IMR-90 (cell line): ENCODE data around the gene RIPK1. TPM values are rescaled to one million over a fixed set of nuclear protein-coding genes. Genes with fewer than 3 reads are reported as not detected.

Experiments
- ATAC-seq: fragments of 200-7000 bp; cut with Tn5 transposase; 2 replicates; pipeline ENCODE4 v1.9.1; 2020; ENCODE audit warnings: low read depth, mild to moderate bottlenecking, moderate library complexity
- BruUV-seq: library from RNA; stranded (reverse); fragments of 400-500 nt; replicated peaks from 2 replicates; lab custom pipeline; 2021; lab: Mats Ljungman, UMichigan
- CTCF ChIA-PET: fragments of 300-600 bp; formaldehyde crosslinking; extraction: SDS; loops from one replicate; lab custom pipeline; 2021; ENCODE audit warnings: antibody characterized with exemption; lab: Yijun Ruan, JAX
- POLR2A ChIA-PET: fragments of 300-600 bp; sonication (Branson Sonifier 250); formaldehyde crosslinking; loops from one replicate; lab custom pipeline; 2022; ENCODE audit warnings: antibody characterized with exemption; ENCODE audit not compliant: unreplicated experiment; lab: Charles Lee
- DNase-seq: peaks from one replicate; pipeline ENCODE4 v3.0.0; 2013
- H2AFZ ChIP-seq: replicated peaks from 2 replicates; pipeline ENCODE3; 2013; ENCODE audit warnings: low read length, mild to moderate bottlenecking; ENCODE audit not compliant: poor library complexity
- H2AK5ac ChIP-seq: 2 replicates; pipeline ENCODE4 v1.6.1; 2013; ENCODE audit warnings: low read depth, low read length, inconsistent platforms
- H2AK9ac ChIP-seq: replicated peaks from 2 replicates; pipeline ENCODE3; 2013; ENCODE audit warnings: mild to moderate bottlenecking, low read depth, low read length, moderate library complexity; ENCODE audit not compliant: poor library complexity
- H2BK120ac ChIP-seq: 2 replicates; pipeline ENCODE4 v1.6.1; 2013; ENCODE audit warnings: low read depth, low read length, inconsistent platforms
- H2BK15ac ChIP-seq: 3 replicates; pipeline ENCODE4 v1.6.1; 2013; ENCODE audit warnings: low read depth, low read length, inconsistent platforms
- H2BK20ac ChIP-seq: 2 replicates; pipeline ENCODE4 v1.6.1; 2013; ENCODE audit warnings: low read depth, mild to moderate bottlenecking, inconsistent platforms, low read length, moderate library complexity
- H2BK5ac ChIP-seq: 2 replicates; pipeline ENCODE4 v1.6.1; 2013; ENCODE audit warnings: mild to moderate bottlenecking, low read depth, low read length, inconsistent platforms; ENCODE audit not compliant: poor library complexity, severe bottlenecking
- H3K14ac ChIP-seq: replicated peaks from 2 replicates; pipeline ENCODE4 v1.6.1; 2013; ENCODE audit warnings: low read depth, low read length, inconsistent platforms
- H3K18ac ChIP-seq: 2 replicates; pipeline ENCODE4 v1.6.1; 2013; ENCODE audit warnings: low read depth, low read length, control low read depth
- H3K23ac ChIP-seq: 2 replicates; pipeline ENCODE4 v1.6.1; 2013; ENCODE audit warnings: low read depth, low read length, inconsistent platforms
- H3K27ac ChIP-seq: 2 replicates; pipeline ENCODE4 v1.5.1; 2013; ENCODE audit warnings: mild to moderate bottlenecking, control low read depth, low read length; ENCODE audit not compliant: insufficient read depth
- H3K27me3 ChIP-seq: 2 replicates; pipeline ENCODE4 v1.6.1; 2013; ENCODE audit warnings: low read length; ENCODE audit not compliant: control insufficient read depth, insufficient read depth
- H3K36me3 ChIP-seq: 2 replicates; pipeline ENCODE4 v1.6.1; 2013; ENCODE audit warnings: low read length, mixed read lengths; ENCODE audit not compliant: control insufficient read depth, insufficient read depth
- H3K4ac ChIP-seq: 2 replicates; pipeline ENCODE4 v1.6.1; 2013; ENCODE audit warnings: low read depth, low read length, inconsistent platforms
- H3K4me1 ChIP-seq: 2 replicates; pipeline ENCODE4 v1.6.1; 2013; ENCODE audit warnings: low read length, mixed read lengths; ENCODE audit not compliant: control insufficient read depth, insufficient read depth
- H3K4me2 ChIP-seq: 2 replicates; pipeline ENCODE4 v1.6.1; 2013; ENCODE audit warnings: low read depth, mild to moderate bottlenecking, control low read depth, low read length, moderate library complexity
- H3K4me3 ChIP-seq: 2 replicates; pipeline ENCODE4 v1.5.1; 2013; ENCODE audit warnings: low read depth, mild to moderate bottlenecking, control low read depth, low read length, moderate library complexity; ENCODE audit not compliant: insufficient read depth
- H3K56ac ChIP-seq: 2 replicates; pipeline ENCODE4 v1.6.1; 2013; ENCODE audit warnings: low read length, inconsistent platforms; ENCODE audit not compliant: insufficient read depth; ENCODE audit errors: extremely low read depth
- H3K79me1 ChIP-seq, 2 experiments: 2 replicates each; pipeline ENCODE4 v1.6.1; 2013; ENCODE audit warnings: low read length in 2 of 2, inconsistent platforms in 1 of 2, low read depth in 1 of 2
- H3K9ac ChIP-seq: 2 replicates; pipeline ENCODE4 v1.6.1; 2013; ENCODE audit warnings: low read depth, low read length, control low read depth
- H3K9me1 ChIP-seq: 2 replicates; pipeline ENCODE4 v1.6.1; 2013; ENCODE audit warnings: low read length, inconsistent platforms; ENCODE audit not compliant: insufficient read depth
- H3K9me3 ChIP-seq: 2 replicates; pipeline ENCODE4 v1.6.1; 2013; ENCODE audit warnings: low read length; ENCODE audit not compliant: control insufficient read depth, insufficient read depth
- H4K20me1 ChIP-seq: 2 replicates; pipeline ENCODE4 v1.6.1; 2013; ENCODE audit warnings: low read length, inconsistent platforms; ENCODE audit not compliant: insufficient read depth
- H4K5ac ChIP-seq: 2 replicates; pipeline ENCODE4 v1.6.1; 2013; ENCODE audit warnings: mild to moderate bottlenecking, low read depth, low read length, control low read depth
- H4K8ac ChIP-seq, 2 experiments: 2 replicates each; pipeline ENCODE4 v1.6.1; 2013; ENCODE audit warnings: low read depth in 2 of 2, low read length in 2 of 2, control low read depth in 1 of 2, inconsistent platforms in 1 of 2
- H4K91ac ChIP-seq: 2 replicates; pipeline ENCODE4 v1.6.1; 2013; ENCODE audit warnings: low read depth, low read length, inconsistent platforms; ENCODE audit not compliant: insufficient read depth
- CEBPB ChIP-seq: IDR thresholded peaks from 2 replicates; pipeline ENCODE4 v1.6.1; 2012; ENCODE audit warnings: low read depth, low read length, improper control_type of control experiment
- CHD1 ChIP-seq: IDR thresholded peaks from 2 replicates; pipeline ENCODE4 v1.6.1; 2012; ENCODE audit warnings: low read depth, low read length, improper control_type of control experiment
- CTCF ChIP-seq: conservative IDR thresholded peaks from 2 replicates; pipeline ENCODE4 v1.5.1; 2012; ENCODE audit warnings: mild to moderate bottlenecking, low read depth, low read length, improper control_type of control experiment
- ELK1 ChIP-seq: fragments of 150-350 bp; IDR thresholded peaks from 2 replicates; pipeline ENCODE4 v1.6.1; 2016; ENCODE audit warnings: low read depth, mild to moderate bottlenecking, low read length, moderate library complexity, borderline replicate concordance
- FOS ChIP-seq: fragments of 150-350 bp; IDR thresholded peaks from 2 replicates; pipeline ENCODE4 v1.6.1; 2016; ENCODE audit warnings: low read depth, low read length
- MAFK ChIP-seq: IDR thresholded peaks from 2 replicates; pipeline ENCODE4 v1.6.1; 2012; ENCODE audit warnings: low read depth, low read length, improper control_type of control experiment
- MAZ ChIP-seq: IDR thresholded peaks from 2 replicates; pipeline ENCODE4 v1.6.1; 2012; ENCODE audit warnings: low read depth, mild to moderate bottlenecking, low read length, improper control_type of control experiment, moderate library complexity, borderline replicate concordance
- NFE2L2 ChIP-seq: fragments of 150-350 bp; IDR thresholded peaks from 2 replicates; pipeline ENCODE4 v1.6.1; 2016; ENCODE audit warnings: low read depth, mild to moderate bottlenecking, low read length
- POLR2A ChIP-seq: IDR thresholded peaks from 2 replicates; pipeline ENCODE4 v1.6.1; 2012; ENCODE audit warnings: mild to moderate bottlenecking, low read depth, low read length
- RAD21 ChIP-seq: IDR thresholded peaks from 2 replicates; pipeline ENCODE4 v1.6.1; 2012; ENCODE audit warnings: low read length, improper control_type of control experiment
- RCOR1 ChIP-seq: IDR thresholded peaks from 2 replicates; pipeline ENCODE4 v1.6.1; 2012; ENCODE audit warnings: mild to moderate bottlenecking, low read length, improper control_type of control experiment; ENCODE audit not compliant: insufficient replicate concordance
- RFX5 ChIP-seq: IDR thresholded peaks from 2 replicates; pipeline ENCODE4 v1.8.0; 2012; ENCODE audit warnings: low read depth, mild to moderate bottlenecking, low read length, moderate library complexity
- SMC3 ChIP-seq: fragments of 150-350 bp; IDR thresholded peaks from 2 replicates; pipeline ENCODE4 v1.6.1; 2016; ENCODE audit warnings: low read depth, mild to moderate bottlenecking, antibody characterized with exemption, low read length, moderate library complexity
- USF2 ChIP-seq: fragments of 150-350 bp; IDR thresholded peaks from 2 replicates; pipeline ENCODE4 v1.6.1; 2017; ENCODE audit warnings: mild to moderate bottlenecking, antibody characterized with exemption, low read length, low read depth
- whole genome bisulfite sequencing, 2 experiments: methylation state at CpG; one replicate each; pipeline versions ENCODE4 v1.1.5 to v1.1.7; 2013; ENCODE audit warnings: missing lambda C conversion rate in 2 of 2; ENCODE audit not compliant: insufficient read length in 1 of 2; ENCODE audit errors: extremely low coverage in 2 of 2; 5-methylcytosine and 5-hydroxymethylcytosine counted together
- dilution Hi-C: fragments of 300-500 bp; cut with HindIII; formaldehyde crosslinking; loops from one replicate; pipeline ENCODE4 v1.14.3; 2018; ENCODE audit warnings: low sequenced_read_pairs; ENCODE audit not compliant: unreplicated experiment
- in situ Hi-C: fragments of 300-500 bp; cut with MboI; formaldehyde crosslinking; loops from 3 replicates; pipeline ENCODE4 v1.14.3; 2019; ENCODE audit warnings: low sequenced_read_pairs, inconsistent platforms, mixed read lengths
- intact Hi-C: fragments of 100-400 bp; cut with micrococcal nuclease; formaldehyde crosslinking; loops from 2 replicates; pipeline ENCODE4 v1.10.0; 2022
- polyA plus RNA-seq, 3 experiments: library from polyadenylated mRNA; depleted of rRNA; stranded (reverse); fragments of >200 nt; gene quantifications; 2 replicates each; pipeline ENCODE4 v1.2.3, GENCODE V29; 2012; ENCODE audit warnings: low replicate concordance in 1 of 3
- total RNA-seq: library from RNA; depleted of rRNA; stranded (reverse); fragments of >200 nt; gene quantifications from 2 replicates; pipeline ENCODE4 v1.2.3, GENCODE V29; 2012

RIPK1 gene
- total and polyA plus RNA-seq, 2 of the 4 experiments (the other 2 are of a cell fraction) = 12.6 to 25.6 TPM

- Histone ChIP-seq H2BK15ac (no peak overlapping the region), H3K9ac (peak overlapping the region; percentile 93), H3K4ac (peak overlapping the region; percentile 68), H3K18ac (peak overlapping the region; percentile 8; the same call in 1 of the 2 replicates), H2AFZ (peak overlapping the region; percentile 97), H3K14ac (peak overlapping the region; percentile 91), H2AK5ac (peak overlapping the region; percentile 66; the same call in 1 of the 2 replicates), H4K8ac (peak overlapping the region; percentile 54 to 69; a peak in 3 of 4 replicates), H3K4me3 (peak overlapping the region; percentile 72), H3K23ac (peak overlapping the region; percentile 81), H3K27ac (peak overlapping the region; percentile 61), H4K91ac (no peak overlapping the region), H3K4me2 (peak overlapping the region; percentile 97), H4K20me1 (no peaks in the 10 kb centered on the region; the same call in 1 of the 2 replicates), H2BK20ac (no peak overlapping the region), H3K56ac (peak overlapping the region; percentile 66; the same call in 1 of the 2 replicates), H3K9me3 (no peaks in the 10 kb centered on the region), H3K9me1 (no peaks in the 10 kb centered on the region; the same call in 1 of the 2 replicates), H4K5ac (0 out of 2 replicates have a peak overlapping the region, but pooled peaks have one; percentile 8), H3K4me1 (no peaks in the 10 kb centered on the region), H2BK5ac (peak overlapping the region; percentile 37), H3K36me3 (peaks cover 9% of the 10 kb centered on the region), H3K79me1 (peaks cover 8 to 12% of the 10 kb centered on the region in 2 experiments), H2BK120ac (no peak overlapping the region), H2AK9ac (peak overlapping the region; percentile 43), H3K27me3 (no peaks in the 10 kb centered on the region)
- ChIA-PET POLR2A (no interaction called here), CTCF (interaction anchor here (0.6 kb wide), 2 partner anchors 39 to 151 kb away, joined by 5 to 9 read pairs; no protein-coding TSS in a partner anchor)
- in situ Hi-C loops (loop anchor here (25.0 kb wide), 1 partner anchor 868 kb away; no protein-coding TSS in a partner anchor), dilution Hi-C loops (no loop called here), intact Hi-C loops (no loop called here)
- ATAC-seq = peak; percentile 55
- DNase-seq = peak; percentile 31
- 0% methylated on average over 5 of the region's 19 CpGs; no CpG with 5 or more reads in 1 of the 2 experiments for WGBS, 2 experiments
- BruUV-seq = no TSS peak
- no peak for TF ChIP-seq CTCF
- TF ChIP-seq MAZ = no peak
- no peak for TF ChIP-seq CHD1
- no peak for TF ChIP-seq SMC3
- TF ChIP-seq RFX5 = no peak
- no peak for TF ChIP-seq ELK1
- no peak for TF ChIP-seq CEBPB
- TF ChIP-seq MAFK = no peak
- no peak for TF ChIP-seq POLR2A
- no peak for TF ChIP-seq USF2
- TF ChIP-seq RAD21 = no peak
- TF ChIP-seq NFE2L2 = no peak
- TF ChIP-seq RCOR1 = no peak
- no peak for TF ChIP-seq FOS
These were observed 50.9 kb downstream of the RIPK1 start for GRCh38 chr6:3119040-3119723.
